ENCODE data around the gene KIAA1614. TPM values are rescaled to one million over a fixed set of nuclear protein-coding genes. Genes with fewer than 3 reads are reported as not detected.

Gene KIAA1614
- total and polyA plus RNA-seq, 10 of the 15 experiments (the other 5 are each of a cell fraction or from before 2014, with no cell fraction given) = 0.03 to 1.0 (median 0.26) TPM; not detected in 1

DNA sequence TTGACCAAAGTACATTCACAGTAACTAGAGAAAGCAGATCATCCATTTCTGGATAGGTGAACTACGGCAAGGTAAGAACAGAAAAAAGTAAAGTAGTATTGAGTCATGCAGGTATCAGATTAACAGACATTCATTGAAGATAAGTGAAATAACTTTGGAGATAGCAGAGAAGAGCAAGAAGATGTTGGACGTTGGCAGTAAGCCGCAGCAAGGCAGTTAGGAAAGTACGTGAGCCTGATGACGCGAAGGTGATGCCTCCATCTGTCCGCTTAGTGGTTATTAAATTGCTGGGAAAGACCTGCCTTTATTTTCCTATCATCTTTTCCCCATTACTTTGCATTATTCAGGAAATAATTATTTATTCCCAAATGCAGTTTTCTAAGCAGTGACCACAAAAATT, 24.9 kb upstream of the KIAA1614 start (continued):
- no peak for TF ChIP-seq GABPA (IDR thresholded peaks at IDR 0.05; ENCODE audit: low read depth)
- TF ChIP-seq ESRRA (IDR thresholded peaks at IDR 0.05; ENCODE audit: low read length) = no peak

DNA sequence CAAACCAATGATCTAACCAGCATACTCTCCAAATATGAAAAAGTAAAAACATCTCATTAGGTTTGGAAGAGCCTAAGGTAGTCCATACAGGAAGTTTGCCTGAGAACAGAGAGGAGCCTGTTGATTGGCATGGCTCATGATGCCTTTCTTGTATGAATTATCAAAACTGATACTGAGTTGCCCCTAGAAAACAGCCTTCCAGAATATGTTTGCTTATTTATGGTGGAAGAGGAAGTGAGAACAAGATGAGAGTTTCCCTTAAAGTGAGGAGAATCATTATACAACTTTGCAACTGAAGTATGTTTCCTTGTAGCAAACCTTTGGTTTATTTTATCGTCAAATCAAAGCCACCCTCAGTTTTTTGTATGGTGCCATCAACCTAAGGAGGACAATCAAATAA, 23.8 kb upstream of the KIAA1614 start:
- ATAC-seq = peak; percentile 96
- H3K36me3 ChIP-seq (ENCODE audit: control insufficient read depth in 2 of 2, insufficient read depth in 2 of 2, low read length in 1 of 2) = no peaks in the 10 kb centered on the region
- peak; percentile 50 for DNase-seq (ENCODE audit: low read depth, low spot score)
- BruUV-seq (replicated peaks) = no TSS peak
- no peak overlapping the region for H2AFZ ChIP-seq (ENCODE audit: control insufficient read depth, low read depth, low read length)
- FAIRE-seq = peak; percentile 44
- ChIA-PET SMC1A (ENCODE audit: uncharacterized antibody, unreplicated experiment) (interaction anchor here (0.7 to 9.3 kb wide), 12 partner anchors 10 to 277 kb away, joined by 3 to 304 read pairs (median 5); partner anchors contain the start of gene KIAA1614), POLR2A (interaction anchor here (1.1 kb wide), 1 partner anchor 12 kb away, joined by 3 read pairs; no protein-coding TSS in a partner anchor), CTCF (interaction anchor here (0.5 to 12.7 kb wide), 8 partner anchors 19 to 253 kb away, joined by 3 to 344 read pairs (median 4); partner anchors contain the start of gene KIAA1614), RAD21 (ENCODE audit: unreplicated experiment) (interaction anchor here (1.1 to 8.9 kb wide), 13 partner anchors 20 to 277 kb away, joined by 3 to 151 read pairs (median 4); partner anchors contain the start of gene KIAA1614)
- no peaks in the 10 kb centered on the region for H3K9me3 ChIP-seq (replicated peaks; ENCODE audit: control insufficient read depth, insufficient read depth, low read length)
- no peaks in the 10 kb centered on the region for H4K20me1 ChIP-seq (ENCODE audit: control insufficient read depth, insufficient read depth)
- no peak overlapping the region for H3K9ac ChIP-seq (ENCODE audit: control insufficient read depth, insufficient read depth, low read length)
- no peaks in the 10 kb centered on the region for H3K79me2 ChIP-seq (ENCODE audit: control insufficient read depth, insufficient read depth, low read length)
- intact Hi-C loops (cut with micrococcal nuclease; ENCODE audit: unreplicated experiment) (loop anchor here (10.0 kb wide), 1 partner anchor 536 kb away; no protein-coding TSS in a partner anchor), in situ Hi-C loops (cut with MboI) (no loop called here)
- no peak overlapping the region for H3K4me3 ChIP-seq
- peak overlapping the region; percentile 51 for H3K4me2 ChIP-seq (ENCODE audit: control insufficient read depth, insufficient read depth)
- H3K27ac ChIP-seq (ENCODE audit: control insufficient read depth, insufficient read depth) = peak overlapping the region; percentile 10; the same call in 1 of the 2 replicates
- H3K27me3 ChIP-seq (replicated peaks in 1 of 2; ENCODE audit: control insufficient read depth in 2 of 2, insufficient read depth in 2 of 2, low read length in 1 of 2) = no peaks in the 10 kb centered on the region
- peaks cover 8% of the 10 kb centered on the region for H3K4me1 ChIP-seq (ENCODE audit: control insufficient read depth, insufficient read depth, low read length)
- 53% methylated on average over 1 of the region's 1 CpG for WGBS (ENCODE audit: insufficient coverage, insufficient replicate concordance, low lambda C conversion rate, missing lambda C conversion rate)
- no peak for TF ChIP-seq GATAD2B (conservative IDR thresholded peaks at IDR 0.05; ENCODE audit: low read depth)
- TF ChIP-seq BCL11A (IDR thresholded peaks at IDR 0.05; ENCODE audit: low read depth, low read length) = no peak
- no peak for TF ChIP-seq SMAD5 (IDR thresholded peaks at IDR 0.05; ENCODE audit: low read depth)
- no peak for TF ChIP-seq ZNF274 (IDR thresholded peaks at IDR 0.05; ENCODE audit: insufficient read depth, insufficient read length)
- TF ChIP-seq POLR2AphosphoS2 (IDR thresholded peaks at IDR 0.05; ENCODE audit: low read depth, low read length) = no peak
- TF ChIP-seq, protein P1, sequence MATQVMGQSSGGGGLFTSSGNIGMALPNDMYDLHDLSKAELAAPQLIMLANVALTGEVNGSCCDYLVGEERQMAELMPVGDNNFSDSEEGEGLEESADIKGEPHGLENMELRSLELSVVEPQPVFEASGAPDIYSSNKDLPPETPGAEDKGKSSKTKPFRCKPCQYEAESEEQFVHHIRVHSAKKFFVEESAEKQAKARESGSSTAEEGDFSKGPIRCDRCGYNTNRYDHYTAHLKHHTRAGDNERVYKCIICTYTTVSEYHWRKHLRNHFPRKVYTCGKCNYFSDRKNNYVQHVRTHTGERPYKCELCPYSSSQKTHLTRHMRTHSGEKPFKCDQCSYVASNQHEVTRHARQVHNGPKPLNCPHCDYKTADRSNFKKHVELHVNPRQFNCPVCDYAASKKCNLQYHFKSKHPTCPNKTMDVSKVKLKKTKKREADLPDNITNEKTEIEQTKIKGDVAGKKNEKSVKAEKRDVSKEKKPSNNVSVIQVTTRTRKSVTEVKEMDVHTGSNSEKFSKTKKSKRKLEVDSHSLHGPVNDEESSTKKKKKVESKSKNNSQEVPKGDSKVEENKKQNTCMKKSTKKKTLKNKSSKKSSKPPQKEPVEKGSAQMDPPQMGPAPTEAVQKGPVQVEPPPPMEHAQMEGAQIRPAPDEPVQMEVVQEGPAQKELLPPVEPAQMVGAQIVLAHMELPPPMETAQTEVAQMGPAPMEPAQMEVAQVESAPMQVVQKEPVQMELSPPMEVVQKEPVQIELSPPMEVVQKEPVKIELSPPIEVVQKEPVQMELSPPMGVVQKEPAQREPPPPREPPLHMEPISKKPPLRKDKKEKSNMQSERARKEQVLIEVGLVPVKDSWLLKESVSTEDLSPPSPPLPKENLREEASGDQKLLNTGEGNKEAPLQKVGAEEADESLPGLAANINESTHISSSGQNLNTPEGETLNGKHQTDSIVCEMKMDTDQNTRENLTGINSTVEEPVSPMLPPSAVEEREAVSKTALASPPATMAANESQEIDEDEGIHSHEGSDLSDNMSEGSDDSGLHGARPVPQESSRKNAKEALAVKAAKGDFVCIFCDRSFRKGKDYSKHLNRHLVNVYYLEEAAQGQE (IDR thresholded peaks at IDR 0.05; ENCODE audit: low read depth, low read length) = no peak
- no peak for TF ChIP-seq RAD51 (IDR thresholded peaks at IDR 0.05)
- no peak for TF ChIP-seq CBX5 (IDR thresholded peaks at IDR 0.05; ENCODE audit: low read depth)
- no peak for TF ChIP-seq BACH1 (IDR thresholded peaks at IDR 0.05; ENCODE audit: borderline replicate concordance)
- TF ChIP-seq, protein P2, sequence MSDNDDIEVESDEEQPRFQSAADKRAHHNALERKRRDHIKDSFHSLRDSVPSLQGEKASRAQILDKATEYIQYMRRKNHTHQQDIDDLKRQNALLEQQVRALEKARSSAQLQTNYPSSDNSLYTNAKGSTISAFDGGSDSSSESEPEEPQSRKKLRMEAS (IDR thresholded peaks at IDR 0.05; ENCODE audit: low read depth, low read length) = no peak
- TF ChIP-seq, protein P3, sequence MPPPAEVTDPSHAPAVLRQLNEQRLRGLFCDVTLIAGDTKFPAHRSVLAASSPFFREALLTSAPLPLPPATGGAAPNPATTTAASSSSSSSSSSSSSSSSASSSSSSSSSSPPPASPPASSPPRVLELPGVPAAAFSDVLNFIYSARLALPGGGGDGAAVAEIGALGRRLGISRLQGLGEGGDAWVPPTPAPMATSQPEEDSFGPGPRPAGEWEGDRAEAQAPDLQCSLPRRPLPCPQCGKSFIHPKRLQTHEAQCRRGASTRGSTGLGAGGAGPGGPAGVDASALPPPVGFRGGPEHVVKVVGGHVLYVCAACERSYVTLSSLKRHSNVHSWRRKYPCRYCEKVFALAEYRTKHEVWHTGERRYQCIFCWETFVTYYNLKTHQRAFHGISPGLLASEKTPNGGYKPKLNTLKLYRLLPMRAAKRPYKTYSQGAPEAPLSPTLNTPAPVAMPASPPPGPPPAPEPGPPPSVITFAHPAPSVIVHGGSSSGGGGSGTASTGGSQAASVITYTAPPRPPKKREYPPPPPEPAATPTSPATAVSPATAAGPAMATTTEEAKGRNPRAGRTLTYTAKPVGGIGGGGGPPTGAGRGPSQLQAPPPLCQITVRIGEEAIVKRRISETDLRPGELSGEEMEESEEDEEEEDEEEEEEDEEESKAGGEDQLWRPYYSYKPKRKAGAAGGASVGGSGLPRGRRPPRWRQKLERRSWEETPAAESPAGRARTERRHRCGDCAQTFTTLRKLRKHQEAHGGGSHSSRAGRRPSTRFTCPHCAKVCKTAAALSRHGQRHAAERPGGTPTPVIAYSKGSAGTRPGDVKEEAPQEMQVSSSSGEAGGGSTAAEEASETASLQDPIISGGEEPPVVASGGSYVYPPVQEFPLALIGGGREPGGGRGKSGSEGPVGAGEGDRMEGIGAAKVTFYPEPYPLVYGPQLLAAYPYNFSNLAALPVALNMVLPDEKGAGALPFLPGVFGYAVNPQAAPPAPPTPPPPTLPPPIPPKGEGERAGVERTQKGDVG (CRISPR knock-in tag; IDR thresholded peaks at IDR 0.05) = no peak
- no peak for TF ChIP-seq TAF1 (IDR thresholded peaks at IDR 0.05; ENCODE audit: borderline replicate concordance, low read depth, low read length)
- TF ChIP-seq ZNF217 (IDR thresholded peaks at IDR 0.05) = no peak; the same call in 1 of the 2 replicates

All from GM12878 (cell line).